PC-9 (cell line): ENCODE data around the gene CELF4. TPM values are rescaled to one million over a fixed set of nuclear protein-coding genes. Genes with fewer than 3 reads are reported as not detected.

Source experiments
- BruUV-seq: library from RNA; stranded (reverse); fragments of 400-500 nt; replicated peaks from 2 replicates; lab custom pipeline; 2021; lab: Mats Ljungman, UMichigan
- CTCF ChIA-PET: fragments of 300-600 bp; sonication (Branson Sonifier 250); formaldehyde crosslinking; loops from one replicate; lab custom pipeline; 2022; ENCODE audit warnings: antibody characterized with exemption; lab: Charles Lee
- POLR2A ChIA-PET: fragments of 300-600 bp; sonication (Branson Sonifier 250); formaldehyde crosslinking; loops from one replicate; lab custom pipeline; 2022; ENCODE audit warnings: antibody characterized with exemption; ENCODE audit not compliant: unreplicated experiment; lab: Charles Lee
- DNase-seq, 2 experiments: peaks; one replicate each; pipeline versions ENCODE4 v3.0.0 to v3.0.0-alpha.2; 2015 to 2022; ENCODE audit warnings: mixed read lengths in 1 of 2
- H2AFZ ChIP-seq: fragments of 200-600 bp; sonication (generic); 2 replicates; pipeline ENCODE4 v1.8.1; 2017; ENCODE audit warnings: antibody characterized with exemption
- H3F3A ChIP-seq: fragments of 200-600 bp; sonication (generic); 2 replicates; pipeline ENCODE4 v1.8.1; 2017; ENCODE audit warnings: antibody characterized with exemption, mild to moderate bottlenecking, low read depth; ENCODE audit not compliant: insufficient read depth
- H3K27ac ChIP-seq: fragments of 200-600 bp; sonication (generic); 2 replicates; pipeline ENCODE4 v1.6.1; 2016; ENCODE audit warnings: mixed run types
- H3K27me3 ChIP-seq: fragments of 200-600 bp; sonication (generic); 2 replicates; pipeline ENCODE4 v1.6.1; 2016; ENCODE audit warnings: low read depth, mixed run types; ENCODE audit not compliant: insufficient read depth
- H3K36me3 ChIP-seq: fragments of 200-600 bp; sonication (generic); 2 replicates; pipeline ENCODE4 v1.6.1; 2016; ENCODE audit warnings: low read depth, mixed run types
- H3K4me1 ChIP-seq: fragments of 200-600 bp; sonication (generic); replicated peaks from 2 replicates; pipeline ENCODE4 v1.6.1; 2016; ENCODE audit warnings: mixed run types; ENCODE audit not compliant: insufficient read depth
- H3K4me2 ChIP-seq: fragments of 200-600 bp; sonication (generic); 2 replicates; pipeline ENCODE4 v1.6.1; 2017; ENCODE audit warnings: mixed run types
- H3K4me3 ChIP-seq: fragments of 200-600 bp; sonication (generic); 2 replicates; pipeline ENCODE4 v1.6.1; 2016; ENCODE audit warnings: mixed run types
- H3K79me2 ChIP-seq: fragments of 200-600 bp; sonication (generic); 2 replicates; pipeline ENCODE4 v1.6.1; 2017; ENCODE audit warnings: low read depth, mixed run types
- H3K9me2 ChIP-seq: fragments of 200-600 bp; sonication (generic); 2 replicates; pipeline ENCODE4 v1.8.1; 2017; ENCODE audit warnings: mild to moderate bottlenecking; ENCODE audit not compliant: insufficient read depth
- H3K9me3 ChIP-seq: fragments of 200-600 bp; sonication (generic); 2 replicates; pipeline ENCODE4 v1.8.1; 2016; ENCODE audit warnings: low read depth; ENCODE audit not compliant: insufficient read depth
- H4K20me1 ChIP-seq: fragments of 200-600 bp; sonication (generic); 2 replicates; pipeline ENCODE4 v1.8.1; 2017; ENCODE audit not compliant: insufficient read depth
- EZH2 ChIP-seq: fragments of 200-600 bp; sonication (generic); IDR thresholded peaks from 2 replicates; pipeline ENCODE4 v1.8.0; 2017; ENCODE audit warnings: antibody characterized with exemption, low read depth
- intact Hi-C: fragments of 100-400 bp; cut with micrococcal nuclease; formaldehyde crosslinking; loops from one replicate; pipeline ENCODE4 v1.10.0; 2022; ENCODE audit not compliant: unreplicated experiment
- total RNA-seq: library from RNA; stranded (reverse); gene quantifications from 2 replicates; pipeline ENCODE4 v1.2.3, GENCODE V29; 2021
- TF ChIP-seq, protein P1 (sequence below): fragments of 200-600 bp; sonication (generic); conservative IDR thresholded peaks from 2 replicates; pipeline ENCODE4 v1.6.1; 2017; ENCODE audit warnings: mixed run types, antibody characterized with exemption, mild to moderate bottlenecking, moderate library complexity

Gene CELF4
- total RNA-seq, 1 experiment from 2014 or later, result 1.2 TPM

DNA sequence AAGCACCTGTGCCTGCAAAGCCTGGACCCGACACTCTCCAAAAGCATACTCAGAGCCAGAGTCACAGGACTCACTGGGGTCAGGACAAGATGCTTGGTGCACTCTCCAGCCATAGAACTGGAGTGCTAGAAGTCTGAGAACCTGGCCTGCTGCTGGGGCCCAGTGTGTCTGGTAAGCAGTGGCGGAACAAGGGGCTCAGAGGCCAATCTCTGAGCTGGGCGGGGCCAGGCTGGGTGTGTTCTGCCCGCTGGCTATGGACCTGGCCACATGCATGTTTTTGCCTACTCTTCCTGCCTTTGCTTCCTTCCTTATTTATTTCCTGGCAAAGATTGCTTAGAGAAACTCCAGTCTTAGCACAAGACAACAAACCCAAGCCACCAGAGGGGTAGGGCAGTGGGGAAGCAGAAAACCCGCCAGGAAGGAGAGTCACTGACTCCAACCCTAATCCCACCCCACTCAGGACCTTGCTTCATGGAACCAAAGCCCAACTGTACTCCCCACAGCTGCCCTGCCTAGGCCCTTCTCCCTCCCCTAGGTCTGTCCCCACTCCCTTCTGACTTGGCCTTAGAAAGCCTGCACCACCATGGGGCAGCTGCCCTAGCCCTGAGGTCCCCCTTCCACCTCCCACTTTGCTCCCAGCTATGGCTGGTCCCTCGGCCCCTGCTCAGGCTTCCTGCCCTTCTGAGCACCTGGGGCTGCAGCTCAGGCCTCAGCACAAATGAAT is 315.5 kb downstream of the CELF4 start:
- POLR2A ChIA-PET, result interaction anchor here (0.7 kb wide), 1 partner anchor 308 kb away, joined by 5 read pairs; no protein-coding TSS in a partner anchor

DNA sequence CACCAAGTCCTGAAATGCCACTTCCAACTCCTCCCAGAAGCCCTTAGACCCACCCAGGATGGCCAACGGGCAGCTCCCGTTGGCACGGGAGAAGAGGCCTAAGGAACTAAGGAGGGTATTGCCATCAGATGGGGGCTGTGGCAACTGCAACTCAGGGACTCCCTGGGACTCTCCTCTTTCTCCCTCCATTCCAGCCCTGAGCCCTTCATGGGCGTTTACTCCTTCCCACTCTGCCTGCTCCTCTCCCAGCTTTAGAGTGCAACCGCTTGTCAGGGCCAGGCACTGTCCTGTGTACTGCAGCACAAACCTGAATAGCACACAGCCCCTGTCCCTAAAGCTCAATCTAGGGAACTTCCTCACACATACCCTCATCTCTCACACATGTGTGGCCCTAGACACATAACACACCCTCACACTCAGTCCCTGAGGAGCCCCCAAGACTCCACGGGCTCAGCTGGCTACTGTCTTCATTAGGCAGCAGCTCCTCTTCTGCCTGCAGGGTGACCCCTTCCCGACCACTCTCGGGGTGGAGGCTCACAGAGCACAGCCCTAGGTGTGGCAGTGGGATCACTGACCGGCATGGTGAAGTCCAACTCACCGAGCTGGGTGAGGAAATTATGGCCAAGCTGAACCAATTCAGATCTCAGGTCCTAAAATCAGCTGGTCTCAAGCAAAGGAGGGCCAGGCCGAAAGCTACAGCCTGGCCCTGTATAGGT is 316.3 kb downstream of the CELF4 start:
- H3K4me2 ChIP-seq, result no peak overlapping the region
- H3K36me3 ChIP-seq, result no peaks in the 10 kb centered on the region
- TF ChIP-seq EZH2, result no peak
- TF ChIP-seq, protein P1, sequence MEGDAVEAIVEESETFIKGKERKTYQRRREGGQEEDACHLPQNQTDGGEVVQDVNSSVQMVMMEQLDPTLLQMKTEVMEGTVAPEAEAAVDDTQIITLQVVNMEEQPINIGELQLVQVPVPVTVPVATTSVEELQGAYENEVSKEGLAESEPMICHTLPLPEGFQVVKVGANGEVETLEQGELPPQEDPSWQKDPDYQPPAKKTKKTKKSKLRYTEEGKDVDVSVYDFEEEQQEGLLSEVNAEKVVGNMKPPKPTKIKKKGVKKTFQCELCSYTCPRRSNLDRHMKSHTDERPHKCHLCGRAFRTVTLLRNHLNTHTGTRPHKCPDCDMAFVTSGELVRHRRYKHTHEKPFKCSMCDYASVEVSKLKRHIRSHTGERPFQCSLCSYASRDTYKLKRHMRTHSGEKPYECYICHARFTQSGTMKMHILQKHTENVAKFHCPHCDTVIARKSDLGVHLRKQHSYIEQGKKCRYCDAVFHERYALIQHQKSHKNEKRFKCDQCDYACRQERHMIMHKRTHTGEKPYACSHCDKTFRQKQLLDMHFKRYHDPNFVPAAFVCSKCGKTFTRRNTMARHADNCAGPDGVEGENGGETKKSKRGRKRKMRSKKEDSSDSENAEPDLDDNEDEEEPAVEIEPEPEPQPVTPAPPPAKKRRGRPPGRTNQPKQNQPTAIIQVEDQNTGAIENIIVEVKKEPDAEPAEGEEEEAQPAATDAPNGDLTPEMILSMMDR, result no peak
- BruUV-seq, result no TSS peak
- no peaks in the 10 kb centered on the region for H3K27me3 ChIP-seq
- H3K4me3 ChIP-seq, result no peak overlapping the region
- intact Hi-C loops, result no loop called here
- no peaks in the 10 kb centered on the region for H4K20me1 ChIP-seq
- H3K27ac ChIP-seq, result no peak overlapping the region
- no peak overlapping the region for H2AFZ ChIP-seq
- no peak for DNase-seq
- H3K79me2 ChIP-seq, result no peaks in the 10 kb centered on the region
- H3K4me1 ChIP-seq, result no peaks in the 10 kb centered on the region
- H3F3A ChIP-seq, result no peaks in the 10 kb centered on the region
- POLR2A ChIA-PET, result no interaction called here
- no peaks in the 10 kb centered on the region for H3K9me2 ChIP-seq
- CTCF ChIA-PET, result no interaction called here
- no peaks in the 10 kb centered on the region for H3K9me3 ChIP-seq

More for the DNA sequence above, 315.5 kb downstream of the CELF4 start:
- H3K4me1 ChIP-seq, result no peaks in the 10 kb centered on the region
- H3K36me3 ChIP-seq, result no peaks in the 10 kb centered on the region
- CTCF ChIA-PET, result interaction anchor here (0.6 kb wide), 1 partner anchor 71 kb away, joined by 10 read pairs; no protein-coding TSS in a partner anchor
- H3K27ac ChIP-seq, result no peak overlapping the region
- TF ChIP-seq, protein P1, result no peak
- TF ChIP-seq EZH2, result no peak
- H3K4me3 ChIP-seq, result no peak overlapping the region
- BruUV-seq, result no TSS peak
- no peaks in the 10 kb centered on the region for H3K79me2 ChIP-seq
- no peaks in the 10 kb centered on the region for H3F3A ChIP-seq
- no peaks in the 10 kb centered on the region for H3K9me3 ChIP-seq
- H3K4me2 ChIP-seq, result no peak overlapping the region
- H2AFZ ChIP-seq, result no peak overlapping the region
- no peak for DNase-seq
- intact Hi-C loops, result no loop called here
- no peaks in the 10 kb centered on the region for H3K9me2 ChIP-seq
- H4K20me1 ChIP-seq, result no peaks in the 10 kb centered on the region
- H3K27me3 ChIP-seq, result peaks cover 6% of the 10 kb centered on the region; the same call in 1 of the 2 replicates

DNA sequence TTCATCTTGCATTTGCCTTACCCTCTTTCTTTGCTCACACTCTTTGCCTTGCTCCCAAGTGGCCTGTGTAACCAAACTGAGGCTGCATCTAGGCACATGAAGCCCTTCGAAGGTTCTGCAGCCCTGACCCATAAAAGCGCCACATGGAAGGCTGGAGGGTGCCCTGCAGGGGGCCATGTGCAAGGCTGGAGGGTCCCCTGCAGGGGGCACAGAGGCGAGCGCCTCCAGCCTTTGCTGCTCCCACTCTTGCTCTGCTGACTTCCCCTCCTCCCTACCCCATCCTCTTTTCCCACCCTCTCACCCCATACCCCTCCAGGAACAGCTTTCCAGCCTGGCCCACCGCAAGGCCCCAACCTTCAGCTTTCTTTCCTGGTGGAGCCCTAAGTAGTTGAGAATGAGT is 317.3 kb downstream of the CELF4 start:
- Histone ChIP-seq H3K4me3 (no peak overlapping the region), H3K4me1 (no peaks in the 10 kb centered on the region), H3K9me3 (no peaks in the 10 kb centered on the region), H3K36me3 (no peaks in the 10 kb centered on the region), H3K79me2 (no peaks in the 10 kb centered on the region), H3K9me2 (no peaks in the 10 kb centered on the region), H3F3A (no peaks in the 10 kb centered on the region), H2AFZ (no peak overlapping the region), H3K27ac (no peak overlapping the region), H4K20me1 (no peaks in the 10 kb centered on the region), H3K4me2 (no peak overlapping the region), H3K27me3 (no peaks in the 10 kb centered on the region)
- intact Hi-C loops, result no loop called here
- ChIA-PET POLR2A (no interaction called here), CTCF (no interaction called here)
- DNase-seq, result no peak
- no TSS peak for BruUV-seq
- TF ChIP-seq, protein P1, result no peak
- TF ChIP-seq EZH2, result no peak
